Erythroblast (primary cell): Measurements from ENCODE around the gene CENPH.

ENCODE experiments used
- GATA1 ChIP-seq: IDR thresholded peaks from 2 replicates; pipeline ENCODE4 v1.6.1; 2011; ENCODE audit warnings: low read depth, mild to moderate bottlenecking, control low read depth, low read length, moderate library complexity
- POLR2A ChIP-seq: IDR thresholded peaks from 2 replicates; pipeline ENCODE4 v1.6.1; 2011; ENCODE audit warnings: mild to moderate bottlenecking, low read length

DNA sequence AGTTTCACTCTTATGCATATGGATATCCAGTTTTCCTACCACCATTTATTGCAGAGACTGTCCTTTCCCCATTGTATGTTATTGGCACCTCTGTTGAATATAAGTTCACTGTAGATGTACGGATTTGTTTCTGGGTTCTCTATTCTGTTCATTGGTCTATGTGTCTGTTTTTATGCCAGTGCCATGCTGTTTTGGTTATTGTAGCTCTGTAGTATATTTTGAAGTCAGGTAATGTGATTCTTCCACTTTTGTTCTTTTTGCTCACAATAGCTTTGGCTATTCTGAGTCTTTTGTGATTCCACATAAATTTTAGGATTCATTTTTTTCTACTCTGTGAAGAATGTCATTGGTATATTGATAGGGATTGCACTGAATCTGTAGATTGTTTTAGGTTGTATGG lies 48.6 kb upstream of the CENPH start:
- TF ChIP-seq POLR2A (no peak), GATA1 (no peak)
